Gastroesophageal sphincter (tissue), 3 donors: ENCODE data around the gene STUB1.

ENCODE experiments used
- CTCF ChIP-seq, 4 experiments: fragments of 200-600 bp in 2 of 4; fragments of 450-650 bp in 2 of 4; sonication (generic) in 1 of 4; IDR thresholded peaks; one replicate each; pipeline ENCODE4 v1.5.1; 2017 to 2019; ENCODE audit warnings: antibody characterized with exemption in 4 of 4, mild to moderate bottlenecking in 2 of 4, moderate library complexity in 2 of 4
- EP300 ChIP-seq: sonication (generic); formaldehyde crosslinking; IDR thresholded peaks from one replicate; pipeline ENCODE4 v1.6.1; 2017; ENCODE audit warnings: antibody characterized with exemption, mild to moderate bottlenecking
- POLR2AphosphoS5 ChIP-seq: sonication (generic); formaldehyde crosslinking; IDR thresholded peaks from one replicate; pipeline ENCODE4 v1.6.1; 2017; ENCODE audit warnings: antibody characterized with exemption

DNA sequence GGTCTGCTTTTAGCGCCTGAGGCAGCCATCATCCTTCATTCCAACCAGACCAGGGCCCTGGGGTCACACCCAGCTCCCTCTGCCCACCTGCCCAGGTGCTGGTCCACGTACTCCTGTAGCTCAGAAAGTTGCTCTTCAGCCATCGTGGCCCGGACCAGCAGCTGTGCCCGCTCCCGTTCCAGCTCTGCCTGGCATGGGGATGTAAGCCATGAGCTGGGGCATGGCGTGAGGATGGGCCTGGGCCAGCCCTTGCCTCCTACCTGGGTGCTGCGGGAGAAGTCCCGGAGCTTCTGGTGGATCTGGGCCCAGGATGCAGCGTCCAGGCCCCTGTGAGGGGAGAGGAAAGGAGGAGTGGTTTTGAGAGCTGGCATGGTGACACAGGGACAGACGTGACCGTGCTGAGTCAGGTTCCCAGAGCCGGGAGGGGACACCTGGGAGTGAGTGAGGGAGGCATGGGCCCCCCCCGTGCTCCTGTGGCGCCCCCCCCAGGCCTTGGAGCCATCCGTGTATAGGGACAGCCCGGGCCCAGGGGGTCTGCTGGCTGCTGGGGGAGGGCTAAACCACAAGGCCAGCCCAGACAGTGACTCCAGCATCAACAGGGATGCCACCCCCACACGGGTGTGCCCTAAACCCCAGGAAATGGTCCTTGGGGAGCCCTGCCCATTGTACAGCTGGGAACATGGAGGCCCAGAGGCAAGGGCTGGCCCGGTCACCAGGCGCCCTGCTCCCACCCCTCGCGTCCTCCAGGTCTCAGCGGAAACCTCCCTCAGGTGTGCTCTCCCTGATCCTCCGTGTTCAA, 42.8 kb downstream of the STUB1 start:
- TF ChIP-seq POLR2AphosphoS5 (no peak), EP300 (no peak), CTCF (IDR thresholded peaks at IDR 0.05) (no peak)
